ENCODE results near the gene AGPS.

- no peak for TF ChIP-seq HCFC1 (IDR thresholded peaks at IDR 0.05; ENCODE audit: low read depth, low read length)
- no peak for TF ChIP-seq CHD2 (IDR thresholded peaks at IDR 0.05; ENCODE audit: low read depth, low read length)
- TF ChIP-seq SP5 (CRISPR knock-in tag; IDR thresholded peaks at IDR 0.05; ENCODE audit: borderline replicate concordance, low read depth), result no peak
- no peak for TF ChIP-seq EZH2 (conservative IDR thresholded peaks at IDR 0.05; ENCODE audit: low read depth, low read length)
- TF ChIP-seq ZNF7 (CRISPR knock-in tag; IDR thresholded peaks at IDR 0.05), result no peak
- no peak for TF ChIP-seq JUNB (CRISPR knock-in tag; IDR thresholded peaks at IDR 0.05; ENCODE audit: borderline replicate concordance)
- TF ChIP-seq SRSF1 (optimal IDR thresholded peaks at IDR 0.05; ENCODE audit: low read depth, low read length), result no peak
- TF ChIP-seq CTCF (CRISPR knock-in tag; IDR thresholded peaks at IDR 0.05), result no peak
- TF ChIP-seq ETS1 (CRISPR knock-in tag; IDR thresholded peaks at IDR 0.05), result no peak
Observed at GRCh38 chr2:177587371-177587770, 194.8 kb downstream of the AGPS start.
